ENCODE measurements around the gene VLDLR.
A peak's percentile ranks its signal among the peaks of the same experiment; 100 is the strongest.

Gene VLDLR

DNA sequence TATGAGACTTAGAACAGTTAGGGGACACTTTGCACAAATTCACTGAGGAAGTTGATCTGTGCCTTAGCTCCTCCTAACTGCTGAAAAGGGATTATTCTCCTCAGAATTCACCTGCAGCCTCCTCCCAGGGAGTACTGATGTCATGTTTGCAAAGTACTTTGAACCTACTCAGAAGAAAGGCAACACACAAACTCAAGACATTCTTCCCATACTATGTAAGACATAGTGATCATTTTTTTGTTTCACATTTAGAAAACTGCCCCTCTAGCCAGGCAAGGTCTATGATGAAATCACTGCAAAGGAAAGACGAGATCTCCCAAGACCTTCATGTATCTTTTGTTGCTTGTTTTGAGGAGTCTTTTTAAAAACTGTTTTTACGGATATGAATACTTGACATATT lies 10.6 kb upstream of the VLDLR start:
- Mint-ChIP-seq H3K4me1 (no peaks in the 10 kb centered on the region), H3K27ac (no peak overlapping the region), H3K27me3 (peaks cover 13% of the 10 kb centered on the region), H3K9me3 (no peaks in the 10 kb centered on the region), H3K4me3 (no peak overlapping the region), H3K36me3 (no peaks in the 10 kb centered on the region)
- CTCF ChIA-PET = interaction anchor here (1.3 kb wide), 1 partner anchor 14 kb away, joined by 4 read pairs; no protein-coding TSS in a partner anchor
- no peak for DNase-seq

DNA sequence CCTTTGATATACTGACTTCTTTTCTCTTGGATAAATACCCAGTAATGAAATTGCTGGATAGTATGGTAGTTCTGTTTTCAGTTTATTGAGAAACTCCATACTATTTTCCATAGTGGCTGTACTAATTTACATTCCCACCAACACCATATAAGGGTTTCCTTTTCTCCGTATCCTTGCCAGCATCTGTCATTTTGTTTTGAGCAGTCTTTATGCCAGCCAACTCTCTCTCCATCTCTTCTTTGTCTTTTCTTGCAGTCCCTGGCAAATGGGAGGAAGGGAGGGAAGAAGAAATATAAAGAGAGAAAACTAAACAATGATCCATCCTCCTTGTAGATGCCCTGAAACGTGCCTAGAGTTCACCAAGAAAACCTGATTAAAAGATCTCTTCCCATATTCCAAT lies 9.6 kb upstream of the VLDLR start:
- no peaks in the 10 kb centered on the region for H3K36me3 Mint-ChIP-seq
- no peaks in the 10 kb centered on the region for H3K4me1 Mint-ChIP-seq
- peaks cover 13% of the 10 kb centered on the region for H3K27me3 Mint-ChIP-seq
- CTCF ChIA-PET = interaction anchor here (1.3 kb wide), 1 partner anchor 13 kb away, joined by 4 read pairs; no protein-coding TSS in a partner anchor
- no peak overlapping the region for H3K4me3 Mint-ChIP-seq
- no peaks in the 10 kb centered on the region for H3K9me3 Mint-ChIP-seq
- H3K27ac Mint-ChIP-seq = no peak overlapping the region
- no peak for DNase-seq

DNA sequence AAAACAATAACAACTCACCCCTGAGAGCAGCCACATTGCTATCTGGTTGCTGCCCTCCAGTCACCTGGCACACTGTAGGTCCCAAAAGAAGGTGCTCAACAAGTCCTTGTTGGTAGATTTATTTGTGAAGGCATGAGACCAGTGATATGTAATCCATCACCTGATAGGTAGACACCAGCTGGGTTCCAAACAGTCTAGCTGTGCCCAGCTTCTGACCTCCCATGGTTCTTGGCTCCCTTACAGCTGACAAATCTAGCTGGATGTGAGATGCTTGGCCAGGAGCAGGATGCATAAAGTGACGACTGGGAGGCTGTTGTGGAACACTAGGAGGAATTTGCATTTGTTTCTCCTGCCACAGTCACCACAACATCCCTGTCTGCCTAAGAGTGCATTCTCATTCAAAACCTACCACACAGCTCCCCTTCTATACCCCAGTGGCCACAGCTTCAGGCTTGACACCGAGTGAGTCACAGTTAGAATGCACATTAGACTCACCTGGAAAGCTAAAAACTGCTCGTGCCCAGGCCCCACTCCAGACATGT lies 7.8 kb upstream of the VLDLR start:
- Mint-ChIP-seq H3K27me3 (peaks cover 17% of the 10 kb centered on the region), H3K4me3 (no peak overlapping the region), H3K4me1 (no peaks in the 10 kb centered on the region), H3K9me3 (no peaks in the 10 kb centered on the region), H3K36me3 (no peaks in the 10 kb centered on the region), H3K27ac (no peak overlapping the region)
- DNase-seq = no peak
- CTCF ChIA-PET = no interaction called here

DNA sequence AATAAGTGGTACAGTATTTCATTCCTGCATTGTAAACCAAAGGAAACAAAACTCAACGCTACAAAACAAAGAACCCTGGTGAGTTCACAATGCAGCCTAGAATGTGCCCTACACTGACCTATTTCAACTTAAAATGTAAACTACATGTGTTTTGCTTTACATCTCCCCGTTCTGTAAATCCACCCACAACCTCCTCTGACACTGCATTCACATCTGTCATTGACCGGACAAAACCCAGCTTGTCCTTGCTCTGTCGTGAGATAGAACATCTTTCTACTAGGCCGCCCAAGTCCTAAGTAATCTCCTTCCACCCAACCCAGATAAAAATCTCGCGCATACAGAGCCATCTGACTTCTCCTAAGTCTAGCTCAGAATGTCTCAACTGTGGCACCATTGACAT lies 6.1 kb upstream of the VLDLR start:
- CTCF ChIA-PET = no interaction called here
- H3K27me3 Mint-ChIP-seq = peaks cover 29% of the 10 kb centered on the region
- no peaks in the 10 kb centered on the region for H3K36me3 Mint-ChIP-seq
- H3K27ac Mint-ChIP-seq = no peak overlapping the region
- H3K4me3 Mint-ChIP-seq = no peak overlapping the region
- H3K4me1 Mint-ChIP-seq = no peaks in the 10 kb centered on the region
- no peak for DNase-seq
- H3K9me3 Mint-ChIP-seq = no peaks in the 10 kb centered on the region

DNA sequence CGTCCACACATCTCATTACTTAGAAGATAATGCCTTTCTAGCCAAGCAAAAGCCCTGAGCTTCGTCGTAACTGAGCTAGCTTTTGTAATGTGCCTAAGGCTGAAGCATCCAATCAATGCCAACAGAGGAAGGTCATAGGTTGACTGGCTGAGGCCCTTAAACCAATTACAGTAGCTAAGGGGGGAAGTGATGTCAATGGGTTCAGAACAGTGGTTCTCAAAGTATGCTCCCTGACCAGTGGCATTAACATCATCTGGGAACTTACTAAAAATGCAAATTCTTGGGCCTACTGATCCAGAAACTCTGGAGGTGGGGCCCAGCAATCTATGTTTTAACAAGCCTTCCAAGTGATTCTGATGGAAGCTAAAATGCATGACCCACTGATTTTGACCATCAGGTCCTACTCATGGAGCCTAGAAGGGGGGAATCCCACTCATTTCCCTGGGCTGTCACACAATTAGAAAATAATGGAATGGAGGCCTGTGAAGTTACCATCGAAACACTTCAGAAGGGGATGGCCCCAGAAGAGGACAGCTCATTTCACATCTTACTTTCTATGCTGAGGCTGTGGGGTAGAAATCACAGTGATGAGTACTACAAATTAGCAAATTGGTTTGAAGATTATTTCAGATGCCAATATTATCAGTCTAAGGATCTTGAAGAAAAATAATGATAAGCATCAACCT lies 4.8 kb upstream of the VLDLR start:
- Mint-ChIP-seq H3K4me1 (peaks cover 6% of the 10 kb centered on the region), H3K4me3 (no peak overlapping the region), H3K27me3 (peaks cover 41% of the 10 kb centered on the region), H3K36me3 (no peaks in the 10 kb centered on the region), H3K9me3 (no peaks in the 10 kb centered on the region), H3K27ac (no peak overlapping the region)
- DNase-seq = no peak
- CTCF ChIA-PET = no interaction called here

DNA sequence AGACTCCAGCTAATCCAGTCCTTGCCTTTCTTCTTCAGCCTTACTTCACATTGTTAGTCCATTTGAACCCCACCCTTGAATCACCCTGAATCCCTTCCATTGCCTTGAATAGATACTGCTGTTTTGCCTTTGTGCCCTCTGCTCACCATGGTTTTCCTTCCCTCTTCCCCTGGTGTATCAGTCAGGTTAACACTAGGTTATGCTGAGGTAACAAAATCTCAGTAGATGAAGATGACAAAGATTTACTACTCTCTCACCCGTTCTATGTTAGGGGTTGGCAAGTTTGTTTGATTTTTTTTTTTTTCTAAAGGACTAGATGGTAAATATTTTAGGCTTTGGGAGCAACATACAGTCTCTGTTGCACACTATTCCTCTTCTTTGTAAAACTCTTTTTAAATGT lies 3.3 kb upstream of the VLDLR start:
- Mint-ChIP-seq H3K27me3 (peaks cover 52% of the 10 kb centered on the region), H3K27ac (no peak overlapping the region), H3K4me1 (peaks cover 12% of the 10 kb centered on the region), H3K4me3 (no peak overlapping the region), H3K36me3 (peaks cover 1% of the 10 kb centered on the region), H3K9me3 (no peaks in the 10 kb centered on the region)
- CTCF ChIA-PET = interaction anchor here (1.0 kb wide), 1 partner anchor 110 kb away, joined by 3 read pairs; no protein-coding TSS in a partner anchor
- DNase-seq = no peak

DNA sequence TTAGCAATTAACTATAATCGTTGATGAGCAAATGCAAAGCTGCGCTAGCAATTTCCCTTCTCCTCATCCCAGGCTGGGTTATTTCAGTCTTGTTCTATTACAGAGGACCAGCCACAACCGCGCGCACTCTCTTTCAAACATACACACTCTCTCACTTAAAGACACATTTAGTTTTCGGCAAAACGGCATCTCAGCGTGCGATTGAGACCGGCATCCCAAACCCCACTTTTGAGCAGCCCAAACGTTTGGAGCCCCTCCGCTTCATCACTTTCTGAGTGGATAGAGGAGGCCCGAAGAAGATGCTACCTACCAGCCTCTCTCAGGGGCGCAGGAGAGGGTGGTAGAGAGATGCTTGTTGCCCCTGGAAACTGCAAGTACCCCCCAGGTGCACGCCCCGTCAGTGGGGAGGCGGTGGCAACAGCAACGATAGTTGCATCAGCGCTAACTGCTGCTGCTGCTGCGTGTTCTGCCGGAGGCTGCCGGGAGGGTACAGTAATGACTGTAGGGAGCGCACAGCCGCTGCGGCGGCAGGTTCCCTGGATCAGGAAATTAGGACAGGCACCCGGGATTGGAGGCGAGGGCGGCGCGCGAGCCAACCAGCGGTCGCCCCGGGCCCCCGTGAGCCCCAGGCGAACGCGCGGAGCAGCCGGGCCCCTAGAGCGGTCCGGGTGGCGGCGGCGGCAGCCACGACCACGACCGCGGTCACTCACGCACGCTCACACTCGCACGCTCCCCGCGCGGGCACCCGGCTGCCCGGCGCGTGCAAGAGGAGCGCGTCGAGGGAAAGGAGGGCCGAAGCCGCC lies 467 bp upstream of the VLDLR start:
- Mint-ChIP-seq H3K36me3 (peaks cover 1% of the 10 kb centered on the region), H3K27me3 (peaks cover 65% of the 10 kb centered on the region), H3K4me1 (peaks cover 16% of the 10 kb centered on the region), H3K27ac (peak overlapping the region; percentile 39), H3K4me3 (peak overlapping the region; percentile 80), H3K9me3 (no peaks in the 10 kb centered on the region)
- peak; percentile 71 for DNase-seq
- CTCF ChIA-PET = no interaction called here

DNA sequence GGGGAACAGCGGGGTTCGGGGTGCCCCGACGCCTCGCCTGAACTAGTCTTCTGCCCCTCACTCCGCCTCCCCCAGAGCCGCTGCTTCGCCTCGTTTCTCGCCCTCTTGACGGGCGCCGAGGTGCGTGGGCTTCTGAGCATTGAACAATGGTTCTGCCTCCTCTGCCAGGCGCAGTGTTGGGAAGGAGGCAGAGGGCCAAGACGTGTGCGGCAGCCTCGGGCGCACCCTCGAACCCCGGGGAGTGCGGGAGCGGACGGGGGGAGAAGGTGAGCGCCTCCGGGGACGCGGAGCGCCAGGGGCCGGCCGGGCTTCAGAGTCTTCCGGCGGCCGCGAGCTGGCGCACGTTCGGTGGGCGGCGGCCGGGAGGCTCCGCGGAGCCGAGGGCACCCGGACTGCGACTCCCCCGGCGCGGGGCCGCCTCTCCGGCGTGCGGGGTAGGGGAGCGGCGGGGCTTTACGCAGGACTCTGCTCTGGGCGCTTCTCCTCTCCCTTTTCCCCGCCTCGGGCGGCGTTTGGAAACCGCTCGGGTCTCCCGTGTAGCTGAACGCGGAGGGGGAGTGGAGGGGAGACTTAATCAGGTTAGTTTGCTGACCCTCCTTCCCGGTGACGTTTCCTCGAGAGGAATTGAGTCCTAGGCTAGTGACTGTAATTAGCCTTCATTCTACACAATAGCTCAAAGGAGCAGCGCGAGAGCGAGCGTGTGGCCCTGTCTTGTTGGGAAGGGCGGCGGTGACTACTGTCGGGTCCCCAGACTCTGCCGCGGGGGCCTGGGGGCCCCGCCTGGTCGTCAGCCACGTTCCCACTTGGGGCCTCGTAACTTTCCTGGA lies 1.1 kb downstream of the VLDLR start:
- H3K4me1 Mint-ChIP-seq = peaks cover 16% of the 10 kb centered on the region
- peaks cover 1% of the 10 kb centered on the region for H3K36me3 Mint-ChIP-seq
- H3K4me3 Mint-ChIP-seq = peak overlapping the region; percentile 88
- no peaks in the 10 kb centered on the region for H3K9me3 Mint-ChIP-seq
- peaks cover 69% of the 10 kb centered on the region for H3K27me3 Mint-ChIP-seq
- peak; percentile 29 for DNase-seq
- CTCF ChIA-PET = interaction anchor here (0.6 to 1.2 kb wide), 4 partner anchors 12 to 1731 kb away, joined by 3 read pairs; no protein-coding TSS in a partner anchor
- peak overlapping the region; percentile 12 for H3K27ac Mint-ChIP-seq

DNA sequence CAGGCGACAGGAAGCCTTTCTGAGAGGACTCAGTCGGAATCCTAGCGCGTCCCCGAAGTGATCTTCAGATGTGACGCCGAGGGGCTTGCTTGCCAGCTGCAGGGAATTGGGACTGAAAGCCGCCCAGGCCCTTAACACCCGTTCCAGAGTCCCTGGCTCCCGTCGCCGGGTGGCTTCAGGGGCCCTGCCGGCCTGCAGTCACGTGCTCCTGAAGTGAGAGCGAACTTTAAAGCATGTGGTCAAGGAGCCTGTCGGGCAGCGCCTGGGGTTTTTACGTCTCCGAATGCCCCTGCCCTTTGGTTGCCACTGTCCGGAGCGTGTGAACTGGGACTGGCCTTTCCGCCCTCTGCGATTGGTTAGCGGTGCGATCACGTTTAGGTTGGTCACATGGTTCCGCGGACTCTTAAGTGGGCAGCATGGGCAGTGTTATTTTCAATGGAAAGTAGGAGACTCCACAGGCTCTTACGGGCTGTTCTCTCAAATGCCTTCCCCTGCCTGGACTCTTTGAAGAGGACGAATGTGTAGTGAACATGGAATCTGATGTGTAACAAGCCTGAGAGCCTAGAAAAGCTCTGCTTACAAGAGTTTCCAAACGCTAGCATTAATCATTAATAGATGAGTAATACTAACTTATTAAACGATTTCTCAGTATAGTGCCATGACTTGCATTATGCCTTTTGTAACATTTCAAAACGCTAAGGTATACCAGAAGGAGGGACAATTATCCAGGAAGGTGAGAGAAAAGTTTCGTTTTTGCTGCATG lies 1.9 kb downstream of the VLDLR start:
- Mint-ChIP-seq H3K27me3 (peaks cover 65% of the 10 kb centered on the region), H3K27ac (no peak overlapping the region), H3K4me1 (peaks cover 16% of the 10 kb centered on the region), H3K36me3 (peaks cover 1% of the 10 kb centered on the region), H3K4me3 (peak overlapping the region; percentile 75), H3K9me3 (no peaks in the 10 kb centered on the region)
- no peak for DNase-seq
- CTCF ChIA-PET = interaction anchor here (0.7 to 1.2 kb wide), 3 partner anchors 11 to 1732 kb away, joined by 3 read pairs; no protein-coding TSS in a partner anchor

DNA sequence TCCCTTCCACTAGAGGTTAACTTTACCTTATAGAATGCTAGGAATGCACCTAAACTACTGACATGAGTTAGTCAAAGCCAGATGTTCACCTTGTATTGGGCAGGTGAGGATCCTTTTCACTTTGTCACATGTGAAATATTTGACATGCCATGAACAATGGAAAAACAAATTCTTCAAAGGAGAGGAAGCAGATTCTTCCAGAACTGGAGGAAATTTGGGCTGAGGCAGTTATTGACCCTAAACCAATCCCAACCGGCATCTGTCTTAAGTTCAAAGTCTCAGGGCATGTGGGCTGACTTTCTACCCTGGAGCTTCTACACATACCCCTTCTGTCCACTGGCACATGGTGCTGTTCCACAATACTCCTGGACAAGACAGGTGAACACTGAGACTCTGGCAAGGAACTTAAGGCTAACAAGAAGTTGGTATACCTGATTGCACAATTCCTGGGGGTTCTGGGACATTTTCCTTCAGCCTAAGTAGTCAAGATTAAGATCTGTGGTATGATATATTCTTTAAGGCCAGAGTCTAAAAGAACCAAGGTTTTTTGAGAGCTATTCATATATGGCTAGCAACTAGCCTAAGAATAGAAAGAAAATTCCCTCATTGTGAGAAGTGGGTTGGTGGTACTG lies 2.6 kb downstream of the VLDLR start:
- H3K9me3 Mint-ChIP-seq = no peaks in the 10 kb centered on the region
- H3K4me3 Mint-ChIP-seq = peak overlapping the region; percentile 75
- H3K27me3 Mint-ChIP-seq = peaks cover 62% of the 10 kb centered on the region
- H3K27ac Mint-ChIP-seq = no peak overlapping the region
- CTCF ChIA-PET = interaction anchor here (0.7 kb wide), 1 partner anchor 24 kb away, joined by 4 read pairs; no protein-coding TSS in a partner anchor
- H3K36me3 Mint-ChIP-seq = peaks cover 1% of the 10 kb centered on the region
- peaks cover 16% of the 10 kb centered on the region for H3K4me1 Mint-ChIP-seq
- DNase-seq = no peak

DNA sequence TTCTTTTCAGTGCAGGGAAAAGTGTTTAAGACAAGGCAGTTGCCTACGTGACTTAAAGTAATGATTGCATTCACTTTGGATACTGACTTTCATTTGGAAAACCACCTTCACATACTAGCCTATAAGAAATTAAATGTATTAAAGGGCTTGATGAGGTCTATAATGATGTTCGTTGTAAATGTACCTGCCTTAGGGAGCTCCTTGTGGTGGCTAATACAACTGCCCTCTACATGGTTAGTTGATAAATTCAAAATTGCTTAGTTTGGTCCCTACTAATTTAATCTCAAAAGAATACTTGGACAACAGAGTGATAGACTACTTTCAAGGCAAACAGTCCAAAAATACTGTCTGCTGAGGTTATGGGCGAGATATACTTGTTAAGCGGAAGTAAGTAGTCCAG lies 3.8 kb downstream of the VLDLR start:
- Mint-ChIP-seq H3K36me3 (peaks cover 1% of the 10 kb centered on the region), H3K27me3 (peaks cover 50% of the 10 kb centered on the region), H3K9me3 (no peaks in the 10 kb centered on the region), H3K4me1 (peaks cover 16% of the 10 kb centered on the region), H3K4me3 (no peak overlapping the region), H3K27ac (no peak overlapping the region)
- CTCF ChIA-PET = interaction anchor here (1.2 kb wide), 1 partner anchor 14 kb away, joined by 4 read pairs; no protein-coding TSS in a partner anchor
- no peak for DNase-seq

DNA sequence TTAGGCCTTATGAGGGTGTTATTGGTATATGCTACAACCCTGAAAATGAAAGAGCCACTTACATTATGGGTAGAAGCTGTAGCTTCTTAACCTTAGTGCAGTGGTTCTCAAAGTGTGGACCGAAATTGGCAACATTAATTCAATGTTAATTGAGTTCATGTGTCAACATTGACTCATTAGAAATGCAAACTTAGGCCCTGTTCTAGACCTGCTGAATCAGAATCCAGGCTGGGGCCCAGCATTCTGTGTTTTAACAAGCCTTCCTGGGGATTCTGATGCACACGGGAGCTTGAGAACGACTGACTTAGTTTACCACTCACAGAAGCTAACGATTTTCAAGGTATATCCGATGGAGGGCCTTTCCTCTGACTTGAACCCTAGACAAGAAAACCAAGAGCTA lies 7.3 kb downstream of the VLDLR start:
- CTCF ChIA-PET = interaction anchor here (1.3 kb wide), 1 partner anchor 10 kb away, joined by 3 read pairs; no protein-coding TSS in a partner anchor
- Mint-ChIP-seq H3K27ac (no peak overlapping the region), H3K27me3 (peaks cover 16% of the 10 kb centered on the region), H3K36me3 (no peaks in the 10 kb centered on the region), H3K9me3 (no peaks in the 10 kb centered on the region), H3K4me3 (no peak overlapping the region), H3K4me1 (no peaks in the 10 kb centered on the region)
- no peak for DNase-seq

DNA sequence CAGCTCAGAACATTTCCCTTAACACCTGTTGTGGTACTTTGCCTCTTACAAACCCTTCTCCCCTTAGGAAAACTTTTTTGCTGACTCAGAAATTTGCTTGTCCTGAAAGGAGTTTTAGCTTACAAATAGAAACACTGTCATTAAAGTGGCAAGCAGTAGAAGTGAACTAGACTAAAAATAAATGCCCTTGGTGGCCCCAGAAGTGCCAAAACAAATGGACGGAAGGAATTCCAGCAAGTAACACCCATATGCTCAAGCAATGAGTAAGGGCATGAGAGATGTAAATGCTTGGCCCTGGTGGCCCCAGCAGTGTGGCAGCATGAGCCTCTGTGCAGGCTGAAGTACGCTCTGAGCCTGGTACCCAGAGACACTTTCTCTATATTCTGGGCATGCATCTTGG lies 8.6 kb downstream of the VLDLR start:
- Mint-ChIP-seq H3K4me3 (no peak overlapping the region), H3K9me3 (no peaks in the 10 kb centered on the region), H3K27ac (no peak overlapping the region), H3K36me3 (no peaks in the 10 kb centered on the region), H3K4me1 (peaks cover 2% of the 10 kb centered on the region), H3K27me3 (peaks cover 5% of the 10 kb centered on the region)
- DNase-seq = no peak
- CTCF ChIA-PET = interaction anchor here (0.6 kb wide), 1 partner anchor 104 kb away, joined by 3 read pairs; no protein-coding TSS in a partner anchor

All from activated naive CD4-positive, alpha-beta T cell treated with anti-CD3 and anti-CD28 coated beads, Interleukin-2, amount 10 ng/mL, durations not matched to agents 7 days and 5 days (primary cell).